ENCODE data around the gene SNX8.

DNA sequence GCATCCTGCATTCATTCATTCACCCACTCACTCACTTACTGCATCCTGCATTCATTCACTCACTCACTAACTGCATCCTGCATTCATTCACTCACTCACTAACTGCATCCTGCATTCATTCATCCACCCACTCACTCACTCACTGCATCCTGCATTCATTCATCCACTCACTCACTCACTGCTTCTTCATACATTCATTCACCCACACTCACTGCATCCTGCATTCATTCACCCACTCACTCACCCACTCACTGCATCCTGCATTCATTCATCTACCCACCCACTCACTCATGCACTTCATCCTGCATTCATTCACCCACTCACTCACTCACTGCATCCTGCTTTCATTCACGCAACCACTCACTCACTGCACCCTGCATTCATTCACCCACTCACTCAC, 1.5 kb upstream of the SNX8 start:
- TF ChIP-seq, protein P1, sequence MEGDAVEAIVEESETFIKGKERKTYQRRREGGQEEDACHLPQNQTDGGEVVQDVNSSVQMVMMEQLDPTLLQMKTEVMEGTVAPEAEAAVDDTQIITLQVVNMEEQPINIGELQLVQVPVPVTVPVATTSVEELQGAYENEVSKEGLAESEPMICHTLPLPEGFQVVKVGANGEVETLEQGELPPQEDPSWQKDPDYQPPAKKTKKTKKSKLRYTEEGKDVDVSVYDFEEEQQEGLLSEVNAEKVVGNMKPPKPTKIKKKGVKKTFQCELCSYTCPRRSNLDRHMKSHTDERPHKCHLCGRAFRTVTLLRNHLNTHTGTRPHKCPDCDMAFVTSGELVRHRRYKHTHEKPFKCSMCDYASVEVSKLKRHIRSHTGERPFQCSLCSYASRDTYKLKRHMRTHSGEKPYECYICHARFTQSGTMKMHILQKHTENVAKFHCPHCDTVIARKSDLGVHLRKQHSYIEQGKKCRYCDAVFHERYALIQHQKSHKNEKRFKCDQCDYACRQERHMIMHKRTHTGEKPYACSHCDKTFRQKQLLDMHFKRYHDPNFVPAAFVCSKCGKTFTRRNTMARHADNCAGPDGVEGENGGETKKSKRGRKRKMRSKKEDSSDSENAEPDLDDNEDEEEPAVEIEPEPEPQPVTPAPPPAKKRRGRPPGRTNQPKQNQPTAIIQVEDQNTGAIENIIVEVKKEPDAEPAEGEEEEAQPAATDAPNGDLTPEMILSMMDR (IDR thresholded peaks at IDR 0.05) = no peak
- TF ChIP-seq POLR2AphosphoS5 (IDR thresholded peaks at IDR 0.05) = no peak
- no peak for TF ChIP-seq POLR2A (IDR thresholded peaks at IDR 0.05)
